IPS-15b (cell line): ENCODE measurements around the gene CDC42BPB.
"Not testable (repeated sequence)": the region's sequence is repeated elsewhere in the genome, so short reads cannot be mapped to it uniquely, and the experiment has no call there.

Source experiments
- H3K27me3 ChIP-seq: one replicate; pipeline ENCODE4 v1.6.1; 2013; ENCODE audit warnings: low read length; ENCODE audit not compliant: control insufficient read depth, insufficient read depth
- H3K36me3 ChIP-seq: one replicate; pipeline ENCODE4 v1.6.1; 2013; ENCODE audit warnings: low read length; ENCODE audit not compliant: control insufficient read depth, insufficient read depth
- H3K4me1 ChIP-seq: one replicate; pipeline ENCODE4 v1.6.1; 2013; ENCODE audit warnings: mild to moderate bottlenecking, low read length; ENCODE audit not compliant: control insufficient read depth, insufficient read depth
- H3K4me3 ChIP-seq: one replicate; pipeline ENCODE4 v1.5.1; 2013; ENCODE audit warnings: low read depth, low read length
- H3K9ac ChIP-seq: one replicate; pipeline ENCODE4 v1.6.1; 2013; ENCODE audit warnings: low read depth, mild to moderate bottlenecking, low read length
- H3K9me3 ChIP-seq: one replicate; pipeline ENCODE4 v1.6.1; 2013; ENCODE audit warnings: mild to moderate bottlenecking, low read length; ENCODE audit not compliant: control insufficient read depth, insufficient read depth

The CDC42BPB gene

GRCh38 chr14:102928412-102929240 lies 128.7 kb downstream of the CDC42BPB start:
- H3K9me3 ChIP-seq = no peaks in the 10 kb centered on the region
- peak overlapping the region; percentile 79 for H3K4me3 ChIP-seq
- H3K9ac ChIP-seq = no peak overlapping the region
- H3K36me3 ChIP-seq = peaks cover 2% of the 10 kb centered on the region
- H3K4me1 ChIP-seq = peaks cover 9% of the 10 kb centered on the region
- H3K27me3 ChIP-seq = peaks cover 51% of the 10 kb centered on the region

- Histone ChIP-seq H3K9me3 (no peaks in the 10 kb centered on the region), H3K27me3 (peaks cover 58% of the 10 kb centered on the region), H3K9ac (no peak overlapping the region), H3K4me3 (peak overlapping the region; percentile 79), H3K36me3 (no peaks in the 10 kb centered on the region), H3K4me1 (peaks cover 9% of the 10 kb centered on the region)
Observed at GRCh38 chr14:102927878-102928411, 129.4 kb downstream of the CDC42BPB start.

DNA sequence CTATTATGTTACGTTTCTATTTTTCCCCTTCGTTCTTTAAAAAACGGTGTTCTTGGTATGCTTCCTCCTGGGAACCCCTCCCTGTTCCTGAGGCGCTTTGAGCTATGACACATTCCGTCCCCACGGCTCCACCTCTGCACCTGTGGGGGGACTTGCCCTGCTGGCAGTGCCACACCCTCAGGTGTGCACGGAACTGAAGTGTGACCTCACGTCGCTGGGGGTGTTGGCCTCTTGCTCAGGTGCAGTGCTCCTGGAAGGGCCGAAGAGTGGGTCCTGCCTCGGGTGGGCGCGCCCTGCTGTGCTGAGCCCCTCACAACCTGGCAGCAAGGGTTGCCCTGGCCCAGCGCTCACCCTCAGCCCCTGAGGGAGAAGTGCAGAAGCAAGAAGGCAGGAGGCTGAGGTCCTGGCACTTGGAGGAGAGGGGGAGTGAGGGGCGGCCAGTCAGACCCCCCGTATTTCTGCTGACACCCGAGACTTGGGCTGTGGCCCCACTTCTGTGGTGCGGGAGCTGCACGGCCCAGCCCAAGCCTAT lies 129.9 kb downstream of the CDC42BPB start:
- peaks cover 9% of the 10 kb centered on the region for H3K4me1 ChIP-seq
- no peak overlapping the region for H3K9ac ChIP-seq
- H3K27me3 ChIP-seq = peaks cover 61% of the 10 kb centered on the region
- H3K9me3 ChIP-seq = no peaks in the 10 kb centered on the region
- H3K36me3 ChIP-seq = no peaks in the 10 kb centered on the region
- peak overlapping the region; percentile 79 for H3K4me3 ChIP-seq

DNA sequence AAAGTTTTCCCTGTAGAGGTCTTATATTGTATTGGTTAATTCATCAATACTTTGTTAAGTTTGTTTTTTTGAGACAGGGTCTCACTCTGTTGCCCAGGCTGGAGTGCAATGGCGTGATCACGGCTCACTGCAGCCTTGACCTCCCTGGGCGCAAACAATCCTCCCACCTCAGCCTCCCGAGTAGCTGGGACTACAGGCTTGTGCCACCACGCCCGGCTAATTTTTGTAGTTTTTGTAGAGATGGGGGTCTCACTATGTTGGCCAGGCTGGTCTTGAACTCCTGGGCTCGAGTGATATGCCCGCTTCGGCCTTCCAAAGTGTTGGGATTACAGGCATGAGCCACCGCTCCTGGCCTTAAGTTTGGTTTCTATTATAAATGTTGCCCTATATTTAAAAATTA lies 130.5 kb downstream of the CDC42BPB start:
- H3K4me3 ChIP-seq = peak overlapping the region; percentile 79
- not testable (repeated sequence) for H3K9me3 ChIP-seq, H3K9ac ChIP-seq, H3K4me1 ChIP-seq, H3K36me3 ChIP-seq
- H3K27me3 ChIP-seq = peaks cover 67% of the 10 kb centered on the region

- Histone ChIP-seq H3K4me3 (peak overlapping the region; percentile 30), H3K27me3 (peaks cover 70% of the 10 kb centered on the region), H3K9me3 (no peaks in the 10 kb centered on the region), H3K4me1 (peaks cover 9% of the 10 kb centered on the region), H3K9ac (no peak overlapping the region), H3K36me3 (no peaks in the 10 kb centered on the region)
Observed at GRCh38 chr14:102926104-102926503, 131.2 kb downstream of the CDC42BPB start.

DNA sequence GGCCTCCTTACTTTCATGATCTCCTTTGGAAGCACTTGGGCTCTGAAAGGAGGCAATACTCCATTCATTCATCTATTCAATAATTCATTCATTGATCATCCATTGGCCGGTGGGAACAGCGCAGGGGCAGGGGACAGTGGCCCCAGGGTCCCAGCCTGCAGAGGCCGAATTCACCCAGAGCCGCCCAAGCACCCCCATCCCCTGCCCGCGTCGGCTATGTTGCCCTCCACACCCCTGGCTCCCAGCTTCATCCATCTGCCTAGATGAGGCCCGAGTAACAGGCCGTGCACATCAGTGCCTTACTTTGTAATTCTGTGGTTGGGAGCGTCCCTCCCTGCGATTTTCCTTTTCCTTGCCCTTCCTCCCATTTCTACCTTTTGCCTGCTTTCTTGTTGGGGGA lies 131.7 kb downstream of the CDC42BPB start:
- Histone ChIP-seq H3K4me1 (peaks cover 9% of the 10 kb centered on the region), H3K9me3 (no peaks in the 10 kb centered on the region), H3K9ac (no peak overlapping the region), H3K36me3 (no peaks in the 10 kb centered on the region), H3K27me3 (peaks cover 72% of the 10 kb centered on the region), H3K4me3 (peak overlapping the region; percentile 30)

DNA sequence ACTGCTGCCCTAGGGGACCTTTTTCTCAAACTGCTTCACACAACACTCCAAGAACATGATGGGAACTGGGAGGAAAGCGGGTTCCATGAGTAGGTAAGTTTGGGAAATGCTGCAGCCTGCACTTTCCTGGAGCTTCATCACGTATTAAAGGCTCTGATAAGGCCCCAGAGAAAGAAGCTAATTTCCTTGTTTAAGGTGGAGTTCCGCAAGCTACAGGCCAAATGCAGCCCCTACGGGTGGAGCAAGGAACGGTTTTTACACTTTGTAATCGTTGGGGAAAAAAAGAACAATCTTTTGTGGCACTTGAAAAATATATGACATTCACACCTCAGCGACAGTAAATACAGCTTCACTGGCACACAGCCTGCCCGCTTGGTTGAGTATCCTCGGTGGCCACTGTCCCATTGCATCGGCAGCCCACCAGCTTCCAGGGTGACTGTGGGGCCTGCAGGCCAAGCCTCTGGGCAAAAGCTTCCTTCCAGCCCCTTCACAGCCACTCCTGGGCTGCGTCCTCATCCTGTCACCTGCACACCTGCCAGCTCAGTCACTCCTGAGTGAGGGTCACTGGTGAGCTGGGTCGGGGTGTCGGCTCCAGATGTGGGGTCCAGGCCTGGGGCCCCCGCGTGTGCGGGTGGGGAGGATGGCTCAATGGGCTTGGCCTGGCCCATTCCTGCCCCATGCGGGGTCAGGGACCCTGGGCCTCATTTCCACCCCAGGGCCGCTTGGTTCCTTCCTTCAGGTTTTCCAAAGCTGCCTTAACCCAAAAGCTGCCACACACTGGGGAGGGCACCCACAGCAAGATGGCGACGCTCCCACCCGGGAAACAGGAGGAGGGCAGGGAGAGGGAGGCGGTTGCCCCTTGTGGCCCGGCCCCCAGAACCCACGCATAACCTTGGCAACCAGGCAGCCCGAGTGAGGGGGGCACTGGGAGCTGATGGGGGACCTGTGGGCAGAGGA lies 132.4 kb downstream of the CDC42BPB start:
- H3K36me3 ChIP-seq = no peaks in the 10 kb centered on the region
- H3K27me3 ChIP-seq = peaks cover 74% of the 10 kb centered on the region
- H3K4me3 ChIP-seq = no peak overlapping the region
- H3K9ac ChIP-seq = no peak overlapping the region
- H3K9me3 ChIP-seq = no peaks in the 10 kb centered on the region
- peaks cover 9% of the 10 kb centered on the region for H3K4me1 ChIP-seq

- no peaks in the 10 kb centered on the region for H3K9me3 ChIP-seq
- H3K9ac ChIP-seq = no peak overlapping the region
- peaks cover 66% of the 10 kb centered on the region for H3K27me3 ChIP-seq
- no peaks in the 10 kb centered on the region for H3K36me3 ChIP-seq
- H3K4me1 ChIP-seq = peaks cover 9% of the 10 kb centered on the region
- peak overlapping the region; percentile 49 for H3K4me3 ChIP-seq
Observed at GRCh38 chr14:102923925-102924486, 133.3 kb downstream of the CDC42BPB start.

DNA sequence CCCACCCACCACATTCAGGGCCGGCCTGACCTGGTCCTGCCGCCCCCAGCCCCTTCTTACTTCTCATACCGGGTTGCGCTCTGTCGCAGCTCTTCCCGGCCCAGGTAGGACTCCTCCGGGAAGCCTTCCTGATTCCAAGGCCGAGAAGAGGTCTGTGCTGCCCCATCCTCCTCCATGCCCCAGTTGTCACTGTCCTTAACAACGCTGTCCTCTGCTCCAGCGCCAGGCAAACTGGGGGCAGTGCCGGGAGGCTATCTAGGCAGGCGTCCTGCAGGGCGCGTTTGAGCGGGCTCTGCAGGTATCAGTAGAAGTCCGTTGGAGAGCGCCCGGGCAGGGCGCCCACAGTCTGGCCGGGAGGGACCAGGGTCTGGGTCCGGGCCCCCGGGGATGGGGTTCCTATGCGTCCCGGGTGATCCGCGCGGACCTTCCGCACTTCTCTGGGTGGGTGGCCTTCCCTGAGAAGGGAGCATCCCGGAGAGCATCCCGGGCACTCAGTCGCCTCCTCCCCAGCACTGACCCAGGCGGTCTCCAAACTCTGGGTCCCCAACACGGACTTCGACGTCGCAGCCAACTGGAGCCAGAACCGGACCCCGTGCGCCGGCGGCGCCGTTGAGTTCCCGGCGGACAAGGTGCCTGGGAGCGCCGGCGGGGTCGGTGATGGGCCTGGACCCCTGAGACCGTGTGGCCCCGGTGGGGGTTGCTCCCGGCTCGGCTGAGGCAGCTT lies 134.0 kb downstream of the CDC42BPB start:
- Histone ChIP-seq H3K27me3 (peaks cover 62% of the 10 kb centered on the region), H3K36me3 (no peaks in the 10 kb centered on the region), H3K4me1 (peaks cover 9% of the 10 kb centered on the region), H3K9ac (no peak overlapping the region), H3K9me3 (no peaks in the 10 kb centered on the region), H3K4me3 (peak overlapping the region; percentile 49)

GRCh38 chr14:102922490-102923200 lies 134.7 kb downstream of the CDC42BPB start, which contains the start of gene AMN:
TSS of gene AMN (plus strand) at chr14:102922663. CDS start at chr14:102922689, 26 bp downstream.
- Histone ChIP-seq H3K36me3 (no peaks in the 10 kb centered on the region), H3K27me3 (peaks cover 62% of the 10 kb centered on the region), H3K4me3 (peak within 1 kb of the TSS; percentile 49), H3K9ac (no peak within 1 kb of the TSS), H3K9me3 (no peaks in the 10 kb centered on the region), H3K4me1 (peaks cover 9% of the 10 kb centered on the region)
